Cardiac muscle cell (in vitro differentiated cells and primary cell): ENCODE results near the gene SH3PXD2A. TPM values are rescaled to one million over a fixed set of nuclear protein-coding genes. Genes with fewer than 3 reads are reported as not detected.

Experiments
- DNase-seq, 2 donors: peaks; one replicate each; pipeline versions ENCODE4 v3.0.0 to v3.0.0-alpha.2; 2010 to 2017; ENCODE audit warnings: low read depth in 1 of 2, low spot score in 1 of 2
- H3K27ac ChIP-seq: fragments of 200-600 bp; sonication (generic); 2 replicates; pipeline ENCODE4 v1.5.1; 2016
- H3K27me3 ChIP-seq: fragments of 200-600 bp; sonication (generic); 2 replicates; pipeline ENCODE4 v1.6.0; 2016; ENCODE audit warnings: control low read depth
- H3K36me3 ChIP-seq: fragments of 200-600 bp; sonication (generic); 2 replicates; pipeline ENCODE4 v1.5.1; 2016; ENCODE audit warnings: control low read depth
- H3K4me1 ChIP-seq: fragments of 200-600 bp; sonication (generic); 2 replicates; pipeline ENCODE4 v1.8.1; 2017; ENCODE audit warnings: low read depth, mild to moderate bottlenecking, mixed run types
- H3K4me3 ChIP-seq: fragments of 200-600 bp; sonication (generic); 2 replicates; pipeline ENCODE4 v1.5.1; 2016; ENCODE audit warnings: mild to moderate bottlenecking
- H3K9me3 ChIP-seq: fragments of 200-600 bp; sonication (generic); 2 replicates; pipeline ENCODE4 v1.5.1; 2017; ENCODE audit warnings: low read depth, mild to moderate bottlenecking, control low read depth
- polyA plus RNA-seq: library from polyadenylated mRNA; unstranded; fragments of >200 nt; fragmentation: Nextera tagmentation; extraction: Ambion mirVana; gene quantifications from 2 replicates; pipeline ENCODE4 v1.2.1, GENCODE V29; 2016
- total RNA-seq: library from RNA; depleted of rRNA; stranded (reverse); fragments of >200 nt; gene quantifications from 2 replicates; pipeline ENCODE4 v1.2.3, GENCODE V29; 2016
- TF ChIP-seq, protein P1 (sequence below): IDR thresholded peaks from 2 replicates; pipeline ENCODE4 v1.5.1; 2012; ENCODE audit warnings: low read depth, mild to moderate bottlenecking, low read length

SH3PXD2A gene
- total and polyA plus RNA-seq, 2 experiments from 2014 or later = 32.2 to 75.9 TPM

DNA sequence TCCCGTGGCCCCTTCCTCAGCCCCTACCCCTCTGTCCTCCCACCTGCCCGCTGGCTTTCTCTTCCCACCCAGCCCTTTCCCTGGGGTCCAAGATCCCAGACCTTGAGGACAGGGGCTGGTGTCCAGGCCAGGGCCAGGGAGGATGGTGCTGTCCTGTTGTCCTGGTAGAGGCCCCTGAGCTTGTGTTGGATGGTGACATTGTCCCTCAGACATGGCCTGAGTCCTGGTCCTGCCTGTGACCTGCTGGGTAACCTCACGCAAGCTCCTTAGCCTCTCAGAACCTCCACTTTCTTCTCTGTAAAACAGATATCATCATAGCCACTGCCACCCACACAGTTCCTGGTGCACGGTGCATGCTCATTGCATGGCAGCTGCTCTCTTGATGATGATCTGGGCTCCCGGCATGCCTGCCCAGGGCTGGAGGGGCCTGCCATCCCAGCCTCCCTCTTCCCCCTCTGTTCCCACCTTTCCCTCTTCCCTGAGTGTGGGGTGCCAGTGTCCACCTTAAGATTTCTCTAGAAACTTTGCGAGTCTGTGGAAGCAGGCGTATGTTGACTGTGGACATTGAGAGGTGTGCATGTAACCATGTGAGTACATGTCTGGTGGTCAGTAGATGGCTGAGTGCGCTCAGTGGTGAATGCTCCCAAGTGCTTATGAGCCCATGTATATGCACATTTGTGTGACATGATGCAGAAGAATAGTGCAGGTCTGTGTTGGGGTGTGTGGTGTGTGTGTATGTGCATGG, 301.5 kb downstream of the SH3PXD2A start:
- no peak overlapping the region for H3K4me3 ChIP-seq
- H3K27me3 ChIP-seq = no peaks in the 10 kb centered on the region
- no peak for DNase-seq
- no peaks in the 10 kb centered on the region for H3K4me1 ChIP-seq
- H3K27ac ChIP-seq = no peak overlapping the region
- TF ChIP-seq, protein P1, sequence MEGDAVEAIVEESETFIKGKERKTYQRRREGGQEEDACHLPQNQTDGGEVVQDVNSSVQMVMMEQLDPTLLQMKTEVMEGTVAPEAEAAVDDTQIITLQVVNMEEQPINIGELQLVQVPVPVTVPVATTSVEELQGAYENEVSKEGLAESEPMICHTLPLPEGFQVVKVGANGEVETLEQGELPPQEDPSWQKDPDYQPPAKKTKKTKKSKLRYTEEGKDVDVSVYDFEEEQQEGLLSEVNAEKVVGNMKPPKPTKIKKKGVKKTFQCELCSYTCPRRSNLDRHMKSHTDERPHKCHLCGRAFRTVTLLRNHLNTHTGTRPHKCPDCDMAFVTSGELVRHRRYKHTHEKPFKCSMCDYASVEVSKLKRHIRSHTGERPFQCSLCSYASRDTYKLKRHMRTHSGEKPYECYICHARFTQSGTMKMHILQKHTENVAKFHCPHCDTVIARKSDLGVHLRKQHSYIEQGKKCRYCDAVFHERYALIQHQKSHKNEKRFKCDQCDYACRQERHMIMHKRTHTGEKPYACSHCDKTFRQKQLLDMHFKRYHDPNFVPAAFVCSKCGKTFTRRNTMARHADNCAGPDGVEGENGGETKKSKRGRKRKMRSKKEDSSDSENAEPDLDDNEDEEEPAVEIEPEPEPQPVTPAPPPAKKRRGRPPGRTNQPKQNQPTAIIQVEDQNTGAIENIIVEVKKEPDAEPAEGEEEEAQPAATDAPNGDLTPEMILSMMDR = no peak
- H3K36me3 ChIP-seq = no peaks in the 10 kb centered on the region
- H3K9me3 ChIP-seq = no peaks in the 10 kb centered on the region

DNA sequence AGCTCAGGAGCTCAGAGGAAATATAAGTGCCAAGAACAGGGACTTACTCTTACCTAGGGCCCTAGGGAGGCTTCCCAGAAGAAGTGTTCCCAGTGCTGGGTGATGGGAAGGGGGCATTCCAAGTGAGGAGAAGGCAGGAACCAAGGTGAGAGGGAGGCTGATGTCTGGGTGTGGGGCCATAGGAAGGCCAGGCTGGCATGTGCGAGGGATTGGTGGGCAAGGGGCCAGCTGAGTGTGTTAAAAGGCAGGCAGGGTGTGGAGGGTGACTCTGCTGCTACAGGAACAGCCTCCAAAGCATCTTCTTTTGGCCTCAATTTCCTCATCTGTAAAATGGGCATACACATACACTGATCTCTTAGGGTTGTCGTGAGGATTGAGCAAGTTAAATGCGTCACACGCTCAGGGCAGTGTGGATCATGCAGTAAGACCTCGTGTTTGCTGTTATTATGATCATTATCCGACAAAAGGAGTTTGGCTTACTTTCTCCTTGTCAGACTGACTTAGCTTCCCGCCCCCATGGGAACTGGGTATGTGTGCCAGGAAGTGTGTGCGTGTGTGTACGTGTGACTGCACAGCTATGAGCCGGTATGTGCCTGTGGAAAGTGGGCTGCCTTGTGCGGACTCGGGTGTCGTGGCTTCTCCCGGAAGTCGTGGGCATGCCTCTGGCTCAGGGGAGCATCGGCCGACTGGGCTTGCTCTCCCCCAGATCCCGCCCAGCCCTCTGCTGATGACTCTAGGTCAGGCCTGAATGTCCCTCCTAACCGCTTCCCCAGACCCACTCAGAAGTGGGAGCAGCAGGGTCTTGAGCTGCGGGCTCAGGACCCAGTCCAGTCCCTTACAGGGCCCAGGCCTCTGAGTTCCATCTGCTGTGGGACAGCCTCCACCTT, 302.3 kb downstream of the SH3PXD2A start:
- Histone ChIP-seq H3K4me3 (no peak overlapping the region), H3K9me3 (no peaks in the 10 kb centered on the region), H3K27ac (no peak overlapping the region), H3K36me3 (no peaks in the 10 kb centered on the region), H3K27me3 (no peaks in the 10 kb centered on the region), H3K4me1 (no peaks in the 10 kb centered on the region)
- TF ChIP-seq, protein P1 = no peak
- no peak for DNase-seq

DNA sequence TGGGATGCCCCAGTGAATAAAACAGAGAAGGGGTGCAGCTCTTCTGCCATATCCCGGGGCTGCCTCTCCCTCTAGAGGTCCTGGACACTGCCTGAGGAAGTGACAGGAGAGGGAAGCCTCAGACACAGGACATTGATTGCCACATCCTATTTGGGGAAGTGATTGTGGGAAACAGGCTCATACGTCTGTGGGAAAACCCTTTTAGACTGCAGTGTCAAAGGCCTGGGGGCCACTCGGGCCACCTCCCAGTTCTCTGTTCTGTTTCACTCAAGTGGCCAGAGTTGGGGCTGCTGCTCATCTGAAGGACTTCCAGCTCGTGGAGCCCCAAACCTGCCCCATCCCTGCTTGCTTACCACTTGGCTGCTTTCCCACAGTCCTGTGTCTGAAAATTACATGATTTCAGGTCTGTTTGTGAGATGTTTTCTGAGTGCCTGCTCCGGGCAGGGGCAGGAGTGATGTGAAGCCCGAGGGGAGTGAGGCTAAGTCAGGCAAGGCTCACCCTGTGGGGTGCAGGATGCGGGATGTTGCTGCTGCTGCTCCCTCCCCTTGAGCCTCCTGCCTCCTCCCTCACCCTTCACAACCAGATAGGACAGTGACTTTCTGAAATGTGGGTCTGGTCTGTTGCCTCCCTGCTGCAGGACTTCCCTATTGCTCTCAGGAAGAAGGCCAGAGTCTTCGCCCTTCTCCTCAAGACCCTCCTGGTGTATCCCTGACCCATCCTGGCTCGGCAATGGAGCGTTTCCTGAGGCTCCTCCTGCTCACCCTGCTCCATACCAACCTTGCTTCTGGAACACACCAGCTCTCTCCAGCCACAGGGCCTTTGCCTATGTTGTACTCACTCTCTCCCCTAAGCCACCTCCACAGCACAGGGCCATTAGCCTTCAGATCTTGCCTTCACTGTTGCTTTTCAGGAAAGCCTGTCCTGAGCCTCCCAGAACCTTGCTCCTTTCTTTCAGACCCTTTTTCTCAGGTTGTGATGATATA, 303.5 kb downstream of the SH3PXD2A start:
- DNase-seq = no peak
- H3K4me1 ChIP-seq = no peaks in the 10 kb centered on the region

DNA sequence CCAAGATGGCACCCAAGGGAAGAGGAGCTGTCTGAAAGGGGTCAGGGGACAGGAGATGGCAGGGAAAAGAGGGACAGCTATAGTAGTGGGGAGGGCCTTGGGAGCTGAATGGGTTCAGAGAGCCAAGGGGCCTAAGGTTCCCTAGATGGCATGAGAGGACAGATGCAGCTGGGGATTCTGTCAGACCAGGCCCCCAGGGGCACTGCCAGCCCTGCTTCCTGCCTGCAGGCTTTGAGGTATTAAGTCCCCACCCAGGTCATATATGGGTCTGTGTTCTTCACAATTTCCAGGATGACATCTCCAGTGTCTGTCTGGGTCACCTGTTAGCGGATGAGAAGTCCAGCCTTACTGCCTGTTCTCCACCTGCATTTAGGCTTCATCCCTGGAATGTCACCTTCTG, 305.1 kb downstream of the SH3PXD2A start:
- no peak for DNase-seq
- H3K9me3 ChIP-seq = no peaks in the 10 kb centered on the region
- no peaks in the 10 kb centered on the region for H3K36me3 ChIP-seq
- H3K27me3 ChIP-seq = no peaks in the 10 kb centered on the region
- H3K4me3 ChIP-seq = no peak overlapping the region
- TF ChIP-seq, protein P1 = no peak
- no peaks in the 10 kb centered on the region for H3K4me1 ChIP-seq
- H3K27ac ChIP-seq = no peak overlapping the region

More for the DNA sequence above, 303.5 kb downstream of the SH3PXD2A start:
- H3K27ac ChIP-seq = no peak overlapping the region
- TF ChIP-seq, protein P1 = no peak
- no peaks in the 10 kb centered on the region for H3K36me3 ChIP-seq
- no peaks in the 10 kb centered on the region for H3K9me3 ChIP-seq
- no peaks in the 10 kb centered on the region for H3K27me3 ChIP-seq
- H3K4me3 ChIP-seq = no peak overlapping the region

DNA sequence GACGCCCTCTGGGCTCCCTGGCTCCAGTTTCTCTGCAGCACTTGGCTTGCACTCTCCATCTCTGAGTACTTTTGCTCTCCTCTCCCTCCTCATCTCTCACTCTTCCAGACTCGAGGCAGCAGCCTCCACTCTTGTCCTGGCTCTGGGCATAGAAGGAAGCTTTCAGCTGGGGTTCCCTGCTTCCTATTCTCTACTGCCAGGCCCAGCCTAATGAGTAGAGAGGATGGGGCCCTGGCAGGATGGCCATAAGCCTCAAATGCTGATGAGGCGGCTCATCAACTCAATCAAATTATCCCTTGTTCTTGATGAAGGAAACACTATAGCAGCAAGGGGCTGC, 306.1 kb downstream of the SH3PXD2A start:
- H3K36me3 ChIP-seq = no peaks in the 10 kb centered on the region
- no peaks in the 10 kb centered on the region for H3K27me3 ChIP-seq
- H3K27ac ChIP-seq = no peak overlapping the region
- no peak overlapping the region for H3K4me3 ChIP-seq
- TF ChIP-seq, protein P1 = no peak
- no peaks in the 10 kb centered on the region for H3K9me3 ChIP-seq
- DNase-seq = no peak
- no peaks in the 10 kb centered on the region for H3K4me1 ChIP-seq
